GM12875 (cell line): ENCODE measurements around the gene AGRP.
"Not testable (repeated sequence)": the region's sequence is repeated elsewhere in the genome, so short reads cannot be mapped to it uniquely, and the experiment has no call there.

Experiments
- H3K4me3 ChIP-seq: one replicate; pipeline ENCODE4 v1.5.1; 2011; ENCODE audit warnings: low read depth, low read length, control low read depth
- CTCF ChIP-seq: IDR thresholded peaks from 2 replicates; pipeline ENCODE4 v1.5.1; 2011; ENCODE audit warnings: low read depth, mild to moderate bottlenecking, control low read depth, inconsistent platforms, low read length, moderate library complexity, borderline replicate concordance; ENCODE audit not compliant: insufficient read depth

The AGRP gene

GRCh38 chr16:67499106-67499505 lies 15.8 kb upstream of the AGRP start:
- no peak for TF ChIP-seq CTCF
- H3K4me3 ChIP-seq = no peak overlapping the region

- H3K4me3 ChIP-seq = no peak overlapping the region
Observed at GRCh38 chr16:67490335-67491096, 7.2 kb upstream of the AGRP start.

GRCh38 chr16:67489401-67490083 lies 6.2 kb upstream of the AGRP start:
- no peak overlapping the region for H3K4me3 ChIP-seq
- TF ChIP-seq CTCF = no peak

More at GRCh38 chr16:67490335-67491096, 7.2 kb upstream of the AGRP start:
- no peak for TF ChIP-seq CTCF

GRCh38 chr16:67487561-67487960 lies 4.2 kb upstream of the AGRP start:
- not testable (repeated sequence) for H3K4me3 ChIP-seq

- no peak for TF ChIP-seq CTCF
- no peak overlapping the region for H3K4me3 ChIP-seq
Observed at GRCh38 chr16:67486805-67487204, 3.5 kb upstream of the AGRP start.

- no peak for TF ChIP-seq CTCF
- H3K4me3 ChIP-seq = no peak overlapping the region
Observed at GRCh38 chr16:67483731-67484525, 581 bp upstream of the AGRP start.

- TF ChIP-seq CTCF = no peak
- peak overlapping the region; percentile 67 for H3K4me3 ChIP-seq
Observed at GRCh38 chr16:67482233-67482924, 968 bp downstream of the AGRP start.
